GM03348 (cell line): ENCODE measurements around the gene SATB1.

Experiments
- DNase-seq: peaks from one replicate; pipeline ENCODE4 v3.0.0; 2012; ENCODE audit warnings: low spot score

Gene SATB1

DNA sequence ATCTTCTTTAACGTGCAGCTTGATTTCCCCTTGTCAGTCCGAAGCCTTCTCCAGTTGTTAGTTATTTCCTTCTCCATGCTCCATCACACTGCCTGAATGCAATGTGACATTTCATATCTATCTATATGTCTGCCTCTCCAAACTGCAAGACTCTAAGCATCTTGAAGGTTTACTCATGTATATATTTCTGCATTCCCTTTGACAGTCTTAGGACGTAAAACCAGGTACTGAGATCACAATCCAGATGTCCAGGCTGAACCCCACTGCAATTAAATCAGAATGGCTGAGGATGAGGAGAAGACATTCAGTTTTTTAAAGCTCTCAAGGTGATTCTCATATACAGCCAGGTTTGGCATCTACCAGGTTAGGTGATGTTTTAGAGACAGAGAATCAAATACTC is 6.1 kb upstream of the SATB1 start:
- no peak for DNase-seq

DNA sequence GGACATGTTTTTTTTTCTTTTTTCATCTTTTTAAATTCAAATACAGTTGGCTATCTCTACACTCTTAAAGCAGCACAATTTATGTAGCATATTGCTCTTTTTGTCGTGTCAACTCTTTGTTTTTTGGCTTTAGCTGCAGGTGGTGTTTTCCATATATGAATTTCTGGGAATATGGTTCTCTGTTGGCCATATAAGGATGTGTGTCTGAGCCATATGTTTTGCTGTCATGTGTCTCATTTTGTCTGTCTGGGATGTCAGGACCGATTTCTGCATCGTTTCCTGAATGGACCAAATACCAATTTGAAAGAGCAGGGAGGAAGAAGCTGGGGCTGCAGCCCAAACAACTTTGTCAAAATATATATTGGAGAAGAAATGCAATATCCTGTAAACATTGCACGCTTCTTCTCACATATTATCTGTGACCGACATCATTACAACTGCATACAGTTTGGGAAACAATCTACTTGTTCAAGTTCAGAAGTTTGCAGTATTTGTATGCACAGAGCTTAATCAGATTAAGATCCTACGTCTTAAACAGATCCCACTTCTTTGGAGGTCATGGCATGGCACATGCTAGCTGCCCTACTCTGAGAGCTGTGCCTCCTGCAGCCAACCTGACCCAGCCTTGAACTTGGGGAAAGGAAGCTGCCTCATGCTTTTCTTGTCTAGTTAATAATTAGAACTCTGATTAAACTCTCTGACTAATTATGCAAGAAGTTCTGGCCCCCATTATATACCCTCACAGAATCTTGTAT is 4.0 kb upstream of the SATB1 start:
- DNase-seq, result no peak

DNA sequence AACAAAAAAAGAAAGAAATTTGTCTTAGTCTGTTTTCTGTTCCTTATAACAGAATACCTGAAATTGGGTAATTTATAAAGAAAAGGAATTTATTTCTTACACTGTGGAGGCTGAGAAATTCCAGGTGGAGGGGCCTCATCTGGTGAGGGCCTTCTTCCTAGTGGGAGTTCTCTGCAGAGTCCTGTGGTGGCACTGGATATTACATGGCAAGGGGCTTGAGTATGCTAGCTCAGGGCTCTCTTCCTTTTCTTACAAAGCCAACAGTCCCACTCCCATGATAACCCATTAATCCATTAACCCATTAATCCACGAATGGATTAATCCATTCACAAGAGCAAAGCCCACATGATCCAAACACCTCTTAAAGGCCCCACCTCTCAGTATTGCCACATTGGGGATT is 2.9 kb upstream of the SATB1 start:
- no peak for DNase-seq

- no peak for DNase-seq
Measured at GRCh38 chr3:18426597-18427193, 1.6 kb upstream of the SATB1 start.

- peak; percentile 9 for DNase-seq
Measured at GRCh38 chr3:18425641-18426257, 610 bp upstream of the SATB1 start.

GRCh38 chr3:18424213-18424728 is 868 bp downstream of the SATB1 start:
- DNase-seq, result peak; percentile 23

DNA sequence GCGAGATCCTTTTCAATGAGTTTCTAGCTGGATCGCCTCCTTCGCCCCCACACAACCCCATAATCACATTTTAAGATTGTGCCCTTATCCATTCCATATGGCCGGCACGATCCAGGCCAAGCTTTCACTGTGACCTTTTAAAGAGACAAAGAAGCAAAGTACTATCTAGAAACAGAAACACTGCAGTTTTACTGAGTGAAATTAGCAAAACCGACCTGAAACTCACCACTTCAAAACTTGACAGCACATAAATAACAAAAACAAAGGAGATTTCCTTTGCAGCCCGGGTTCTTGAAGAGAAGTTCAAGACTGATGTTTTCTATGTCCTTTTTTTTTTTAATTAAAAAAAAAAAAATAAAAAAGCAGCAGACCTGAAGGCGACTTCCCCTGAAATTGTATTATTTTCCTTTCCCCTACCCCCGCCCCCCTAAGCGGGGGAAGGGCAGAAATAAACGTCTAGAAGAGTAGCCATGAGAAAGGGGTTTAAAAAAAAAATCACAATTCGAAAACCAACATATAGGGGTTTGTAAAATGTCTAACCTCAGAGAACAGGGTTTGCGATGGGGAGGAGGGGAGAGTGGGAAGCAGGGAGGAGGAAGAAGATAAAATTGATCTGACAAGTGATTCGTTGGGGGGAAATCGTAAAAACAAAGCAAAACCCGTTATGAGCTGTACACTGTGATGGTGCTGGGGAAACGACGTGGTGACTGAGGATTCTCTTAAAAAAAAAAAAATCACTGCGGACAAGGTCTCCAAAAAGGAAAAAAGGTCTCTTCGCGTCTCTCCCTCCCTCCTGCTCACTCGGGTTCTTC is 1.5 kb downstream of the SATB1 start:
- DNase-seq, result peak; percentile 53

GRCh38 chr3:18422972-18423371 is 2.2 kb downstream of the SATB1 start:
- DNase-seq, result no peak

DNA sequence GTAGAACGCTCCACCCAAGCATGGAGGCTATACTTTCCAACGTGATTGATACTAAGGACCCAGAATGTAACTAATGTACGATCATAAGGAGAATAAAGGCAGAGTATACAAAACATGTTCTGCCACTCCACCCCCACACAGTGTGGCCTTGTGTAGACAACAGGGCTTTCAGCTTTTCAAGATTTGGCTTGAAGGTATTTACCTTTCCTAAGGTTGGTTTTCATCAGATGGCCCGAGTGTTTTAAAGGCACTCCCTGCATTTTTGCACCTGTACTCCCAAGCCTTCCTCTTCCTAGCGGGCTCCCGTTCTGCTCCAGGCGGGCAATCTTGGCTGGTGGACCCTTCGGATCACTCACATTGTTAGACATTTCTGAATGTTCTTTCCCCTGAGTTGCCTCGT is 4.6 kb downstream of the SATB1 start:
- no peak for DNase-seq

GRCh38 chr3:18419232-18419631 is 5.9 kb downstream of the SATB1 start:
- DNase-seq, result no peak

- DNase-seq, result no peak
Measured at GRCh38 chr3:18417904-18418572, 7.1 kb downstream of the SATB1 start.

GRCh38 chr3:18416332-18416731 is 8.8 kb downstream of the SATB1 start:
- DNase-seq, result no peak

- DNase-seq, result no peak
Measured at GRCh38 chr3:18415839-18416238, 9.3 kb downstream of the SATB1 start.

DNA sequence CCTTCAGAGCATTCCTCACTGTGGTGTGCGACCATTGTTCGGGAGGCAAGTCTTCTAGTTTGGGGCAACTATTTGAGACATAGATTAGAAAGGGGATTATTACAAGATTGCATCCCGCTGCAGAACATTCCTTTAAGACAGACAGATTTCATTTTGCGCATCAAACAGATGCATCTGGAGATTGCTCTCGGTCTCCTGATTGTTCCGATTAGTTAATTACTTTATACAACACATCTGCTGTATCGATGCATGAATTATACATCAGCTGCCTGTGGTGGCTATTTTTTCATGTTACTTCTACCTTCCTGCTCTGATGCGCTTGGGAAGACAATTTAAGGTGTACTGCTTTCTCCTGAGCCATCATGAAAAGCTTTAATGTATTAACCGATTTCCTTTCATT is 10.0 kb downstream of the SATB1 start:
- no peak for DNase-seq

DNA sequence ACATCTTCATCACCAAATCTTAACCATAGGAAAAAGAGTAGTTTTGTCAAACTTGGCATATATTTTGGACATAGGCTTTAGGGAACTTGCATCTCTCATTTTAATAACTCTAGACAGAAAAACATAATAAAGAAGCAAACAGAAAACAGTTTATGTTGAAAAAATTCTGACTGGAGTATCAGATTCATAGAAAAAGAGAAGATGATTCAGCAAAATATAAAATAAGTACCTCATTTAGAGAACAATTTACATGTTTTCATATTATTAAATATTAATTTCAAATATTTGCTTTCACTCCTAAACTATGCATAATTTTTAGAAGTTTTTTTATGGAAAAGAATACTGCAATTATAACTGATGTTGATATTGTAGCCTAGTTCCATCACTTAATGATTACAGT is 12.5 kb downstream of the SATB1 start:
- no peak for DNase-seq

GRCh38 chr3:18411541-18411940 is 13.6 kb downstream of the SATB1 start:
- no peak for DNase-seq

- no peak for DNase-seq
Measured at GRCh38 chr3:18410205-18410604, 14.9 kb downstream of the SATB1 start.

GRCh38 chr3:18409266-18409665 is 15.9 kb downstream of the SATB1 start:
- no peak for DNase-seq

DNA sequence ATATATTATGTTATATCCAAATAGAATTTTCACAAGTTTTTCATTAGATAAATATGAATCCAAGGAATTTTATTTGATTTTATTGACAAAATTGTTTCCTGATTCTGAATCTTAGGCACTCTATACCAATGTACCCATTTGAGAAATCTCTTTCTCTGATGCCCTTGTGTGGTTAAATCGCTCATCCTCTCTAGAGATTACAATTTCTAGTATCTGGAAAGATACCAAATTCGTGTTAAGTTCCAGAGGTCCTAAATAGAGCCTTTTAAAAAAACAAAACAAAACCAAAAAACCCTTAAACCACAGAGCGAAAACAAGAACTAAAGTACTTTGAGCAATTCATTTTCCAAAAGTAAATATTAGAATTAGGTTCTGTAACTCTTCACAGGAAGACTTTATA is 20.0 kb downstream of the SATB1 start:
- no peak for DNase-seq

DNA sequence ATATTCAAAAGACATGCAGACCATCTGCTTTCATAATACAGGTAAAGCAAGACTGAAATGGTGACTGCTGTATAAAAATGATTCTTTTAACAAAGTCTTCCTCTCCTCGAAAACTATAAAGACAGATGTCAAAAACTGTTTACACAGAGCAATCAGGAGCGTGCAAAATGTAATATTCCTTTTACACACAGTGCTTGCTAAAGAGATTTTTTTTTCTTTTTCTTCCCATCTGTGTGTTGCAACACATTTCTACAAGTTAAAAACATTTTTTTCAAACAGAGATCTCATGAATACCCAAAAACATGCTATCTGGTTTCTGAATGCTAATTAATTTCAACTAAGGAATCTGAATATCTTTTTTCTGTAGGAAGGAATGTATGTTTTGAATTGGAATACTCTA is 22.1 kb downstream of the SATB1 start:
- no peak for DNase-seq

GRCh38 chr3:18402239-18402799 is 22.8 kb downstream of the SATB1 start:
- no peak for DNase-seq
